Keratinocyte (primary cell): ENCODE results near the gene TYW1.
"Not testable (repeated sequence)": the region's sequence is repeated elsewhere in the genome, so short reads cannot be mapped to it uniquely, and the experiment has no call there.

ENCODE experiments used
- EZH2 ChIP-seq: IDR thresholded peaks from one replicate; pipeline ENCODE4 v1.6.1; 2012; ENCODE audit warnings: inconsistent platforms, mild to moderate bottlenecking, low read length, moderate library complexity
- TF ChIP-seq, protein P1 (sequence below), 3 experiments: IDR thresholded peaks in 1 of 3; conservative IDR thresholded peaks in 1 of 3; optimal IDR thresholded peaks in 1 of 3; 2 replicates in 2 of 3; 3 replicates in 1 of 3; pipeline versions ENCODE3 to v1.5.1; 2011; ENCODE audit warnings: low read length in 3 of 3, mild to moderate bottlenecking in 3 of 3, moderate library complexity in 2 of 3, control low read depth in 1 of 3, inconsistent platforms in 1 of 3; ENCODE audit not compliant: insufficient read depth in 2 of 3; ENCODE audit errors: extremely low read depth in 1 of 3

DNA sequence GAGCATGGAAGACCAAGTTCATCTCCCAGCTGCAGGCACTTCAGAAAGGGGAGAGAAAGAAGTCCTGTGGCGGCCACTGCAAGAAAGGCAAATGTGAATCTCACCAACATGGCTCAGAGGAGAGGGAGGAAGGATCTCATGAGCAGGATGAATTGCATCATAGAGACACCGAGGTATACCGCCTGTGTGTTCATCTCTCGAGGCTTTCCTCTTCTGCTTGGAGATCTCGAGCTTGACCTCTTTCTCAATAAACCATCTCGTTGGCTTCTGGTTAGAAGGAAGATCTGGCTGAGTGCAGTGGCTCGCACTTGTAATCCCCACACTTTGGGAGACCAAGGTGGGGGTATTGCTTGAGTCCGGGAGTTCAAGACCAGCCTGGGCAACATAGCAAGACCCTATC lies 21.3 kb downstream of the TYW1 start:
- TF ChIP-seq, protein P1, sequence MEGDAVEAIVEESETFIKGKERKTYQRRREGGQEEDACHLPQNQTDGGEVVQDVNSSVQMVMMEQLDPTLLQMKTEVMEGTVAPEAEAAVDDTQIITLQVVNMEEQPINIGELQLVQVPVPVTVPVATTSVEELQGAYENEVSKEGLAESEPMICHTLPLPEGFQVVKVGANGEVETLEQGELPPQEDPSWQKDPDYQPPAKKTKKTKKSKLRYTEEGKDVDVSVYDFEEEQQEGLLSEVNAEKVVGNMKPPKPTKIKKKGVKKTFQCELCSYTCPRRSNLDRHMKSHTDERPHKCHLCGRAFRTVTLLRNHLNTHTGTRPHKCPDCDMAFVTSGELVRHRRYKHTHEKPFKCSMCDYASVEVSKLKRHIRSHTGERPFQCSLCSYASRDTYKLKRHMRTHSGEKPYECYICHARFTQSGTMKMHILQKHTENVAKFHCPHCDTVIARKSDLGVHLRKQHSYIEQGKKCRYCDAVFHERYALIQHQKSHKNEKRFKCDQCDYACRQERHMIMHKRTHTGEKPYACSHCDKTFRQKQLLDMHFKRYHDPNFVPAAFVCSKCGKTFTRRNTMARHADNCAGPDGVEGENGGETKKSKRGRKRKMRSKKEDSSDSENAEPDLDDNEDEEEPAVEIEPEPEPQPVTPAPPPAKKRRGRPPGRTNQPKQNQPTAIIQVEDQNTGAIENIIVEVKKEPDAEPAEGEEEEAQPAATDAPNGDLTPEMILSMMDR (optimal IDR thresholded peaks at IDR 0.05 in 1 of 3, IDR thresholded peaks at IDR 0.05 in 1 of 3, conservative IDR thresholded peaks at IDR 0.05 in 1 of 3; ENCODE audit: extremely low read depth in 1 of 3, insufficient read depth in 2 of 3, low read length in 3 of 3), result not testable (repeated sequence)
- TF ChIP-seq EZH2, result not testable (repeated sequence)
